DOHH2 (cell line): ENCODE results near the gene COPE.
"Not testable (repeated sequence)": the region's sequence is repeated elsewhere in the genome, so short reads cannot be mapped to it uniquely, and the experiment has no call there.

ENCODE experiments used
- H3F3A ChIP-seq: fragments of 200-600 bp; sonication (generic), shearing (Covaris generic); 2 replicates; pipeline ENCODE4 v1.6.0; 2016; ENCODE audit warnings: antibody characterized with exemption, mild to moderate bottlenecking; ENCODE audit not compliant: control insufficient read depth, insufficient read depth
- H3K27ac ChIP-seq: fragments of 200-600 bp; sonication (generic); 2 replicates; pipeline ENCODE4 v1.5.1; 2014; ENCODE audit warnings: low read depth, mild to moderate bottlenecking, low read length, moderate library complexity
- H3K27me3 ChIP-seq: fragments of 200-600 bp; sonication (generic); 2 replicates; pipeline ENCODE4 v1.6.1; 2014; ENCODE audit warnings: mild to moderate bottlenecking, low read length, mixed read lengths; ENCODE audit not compliant: control insufficient read depth
- H3K36me3 ChIP-seq: fragments of 200-600 bp; sonication (generic); 2 replicates; pipeline ENCODE4 v1.6.1; 2014; ENCODE audit warnings: mild to moderate bottlenecking, low read length, moderate library complexity, mixed read lengths; ENCODE audit not compliant: control insufficient read depth
- H3K4me1 ChIP-seq: fragments of 200-600 bp; sonication (generic); 2 replicates; pipeline ENCODE4 v1.6.1; 2014; ENCODE audit warnings: mild to moderate bottlenecking, low read length, mixed read lengths; ENCODE audit not compliant: control insufficient read depth
- H3K4me2 ChIP-seq: fragments of 200-600 bp; sonication (generic); 2 replicates; pipeline ENCODE4 v1.6.0; 2014; ENCODE audit warnings: mild to moderate bottlenecking, low read length, moderate library complexity
- H3K4me3 ChIP-seq: fragments of 200-600 bp; sonication (generic); 2 replicates; pipeline ENCODE4 v1.5.1; 2014; ENCODE audit warnings: mild to moderate bottlenecking, low read length, mixed read lengths
- H3K79me2 ChIP-seq: fragments of 200-600 bp; sonication (generic); 2 replicates; pipeline ENCODE4 v1.6.1; 2014; ENCODE audit warnings: mild to moderate bottlenecking, low read length, mixed read lengths; ENCODE audit not compliant: control insufficient read depth
- H3K9me2 ChIP-seq: fragments of 200-600 bp; sonication (generic); replicated peaks from 2 replicates; pipeline ENCODE4 v1.6.1; 2014; ENCODE audit warnings: mild to moderate bottlenecking, low read length, mixed read lengths; ENCODE audit not compliant: control insufficient read depth
- H3K9me3 ChIP-seq: fragments of 200-600 bp; sonication (generic); 2 replicates; pipeline ENCODE4 v1.6.1; 2014; ENCODE audit warnings: antibody characterized with exemption, low read length, mixed read lengths; ENCODE audit not compliant: control insufficient read depth, insufficient read depth
- H4K20me1 ChIP-seq: fragments of 200-600 bp; sonication (generic); 2 replicates; pipeline ENCODE4 v1.6.0; 2014; ENCODE audit warnings: low read depth, mild to moderate bottlenecking, antibody characterized with exemption, low read length, moderate library complexity; ENCODE audit not compliant: control insufficient read depth, insufficient read depth
- EZH2phosphoT487 ChIP-seq: fragments of 200-600 bp; sonication (generic); IDR thresholded peaks from 2 replicates; pipeline ENCODE4 v1.6.1; 2017; ENCODE audit warnings: borderline replicate concordance, mild to moderate bottlenecking, antibody characterized with exemption, low read length, moderate library complexity, mixed read lengths
- TF ChIP-seq, protein P1 (sequence below): fragments of 200-600 bp; sonication (generic); IDR thresholded peaks from one replicate; pipeline ENCODE4 v1.5.1; 2014; ENCODE audit warnings: antibody characterized with exemption, mild to moderate bottlenecking, low read depth, low read length; ENCODE audit not compliant: poor library complexity, severe bottlenecking

The COPE gene

DNA sequence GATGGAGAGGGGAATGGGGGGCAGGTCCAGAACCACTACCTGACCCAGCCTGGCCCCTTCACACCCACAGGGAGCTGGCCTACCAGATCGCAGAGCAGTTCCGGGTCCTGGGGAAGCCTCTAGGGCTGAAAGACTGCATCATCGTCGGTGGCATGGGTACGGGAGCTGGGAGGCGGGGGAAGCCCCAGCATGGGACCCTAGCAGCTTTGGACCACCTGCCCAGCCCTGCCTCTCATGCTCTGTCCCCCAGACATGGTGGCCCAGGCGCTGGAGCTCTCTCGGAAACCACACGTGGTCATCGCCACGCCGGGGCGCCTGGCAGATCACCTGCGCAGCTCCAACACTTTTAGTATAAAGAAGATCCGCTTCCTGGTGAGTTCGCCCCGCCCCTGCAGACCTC, 2.4 kb upstream of the COPE start:
- H3K36me3 ChIP-seq, result peaks cover 60% of the 10 kb centered on the region

DNA sequence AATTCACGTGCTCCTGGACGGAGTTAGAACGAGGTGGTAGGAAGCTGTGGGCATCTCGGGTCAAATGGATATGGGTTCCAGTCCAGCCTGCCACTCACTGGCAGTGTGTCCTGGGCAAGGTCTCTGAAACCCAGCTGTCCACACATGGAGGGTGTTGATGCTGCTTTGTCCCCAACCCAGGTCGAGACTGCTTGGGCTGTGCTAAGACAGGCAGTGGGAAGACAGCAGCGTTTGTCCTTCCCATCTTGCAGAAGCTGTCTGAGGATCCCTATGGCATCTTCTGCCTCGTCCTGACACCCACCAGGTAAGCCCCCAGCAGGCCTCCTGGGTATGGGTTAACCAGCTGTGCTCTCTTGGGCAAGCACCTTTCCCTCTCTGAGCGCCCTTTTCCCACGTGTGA, 1.2 kb upstream of the COPE start:
- TF ChIP-seq EZH2phosphoT487, result no peak
- TF ChIP-seq, protein P1, sequence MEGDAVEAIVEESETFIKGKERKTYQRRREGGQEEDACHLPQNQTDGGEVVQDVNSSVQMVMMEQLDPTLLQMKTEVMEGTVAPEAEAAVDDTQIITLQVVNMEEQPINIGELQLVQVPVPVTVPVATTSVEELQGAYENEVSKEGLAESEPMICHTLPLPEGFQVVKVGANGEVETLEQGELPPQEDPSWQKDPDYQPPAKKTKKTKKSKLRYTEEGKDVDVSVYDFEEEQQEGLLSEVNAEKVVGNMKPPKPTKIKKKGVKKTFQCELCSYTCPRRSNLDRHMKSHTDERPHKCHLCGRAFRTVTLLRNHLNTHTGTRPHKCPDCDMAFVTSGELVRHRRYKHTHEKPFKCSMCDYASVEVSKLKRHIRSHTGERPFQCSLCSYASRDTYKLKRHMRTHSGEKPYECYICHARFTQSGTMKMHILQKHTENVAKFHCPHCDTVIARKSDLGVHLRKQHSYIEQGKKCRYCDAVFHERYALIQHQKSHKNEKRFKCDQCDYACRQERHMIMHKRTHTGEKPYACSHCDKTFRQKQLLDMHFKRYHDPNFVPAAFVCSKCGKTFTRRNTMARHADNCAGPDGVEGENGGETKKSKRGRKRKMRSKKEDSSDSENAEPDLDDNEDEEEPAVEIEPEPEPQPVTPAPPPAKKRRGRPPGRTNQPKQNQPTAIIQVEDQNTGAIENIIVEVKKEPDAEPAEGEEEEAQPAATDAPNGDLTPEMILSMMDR, result no peak
- Histone ChIP-seq H3K36me3 (peaks cover 55% of the 10 kb centered on the region), H3K9me3 (no peaks in the 10 kb centered on the region), H3K27ac (no peak overlapping the region), H3K9me2 (no peaks in the 10 kb centered on the region), H3K4me3 (peak overlapping the region; percentile 98), H4K20me1 (0 out of 2 replicates have a peak, but pooled peaks cover 6% of the 10 kb centered on the region), H3K27me3 (no peaks in the 10 kb centered on the region), H3K4me2 (peak overlapping the region; percentile 90), H3K4me1 (peaks cover 17% of the 10 kb centered on the region), H3K79me2 (peaks cover 60% of the 10 kb centered on the region), H3F3A (no peaks in the 10 kb centered on the region)

More for the DNA sequence above, 2.4 kb upstream of the COPE start:
- Histone ChIP-seq H3K4me1 (peaks cover 12% of the 10 kb centered on the region), H3F3A (no peaks in the 10 kb centered on the region), H3K9me3 (no peaks in the 10 kb centered on the region), H3K27me3 (no peaks in the 10 kb centered on the region), H3K4me3 (no peak overlapping the region), H3K27ac (no peak overlapping the region), H3K4me2 (no peak overlapping the region), H3K79me2 (peaks cover 49% of the 10 kb centered on the region), H4K20me1 (0 out of 2 replicates have a peak, but pooled peaks cover 6% of the 10 kb centered on the region), H3K9me2 (no peaks in the 10 kb centered on the region)
- TF ChIP-seq, protein P1, result no peak
- no peak for TF ChIP-seq EZH2phosphoT487

DNA sequence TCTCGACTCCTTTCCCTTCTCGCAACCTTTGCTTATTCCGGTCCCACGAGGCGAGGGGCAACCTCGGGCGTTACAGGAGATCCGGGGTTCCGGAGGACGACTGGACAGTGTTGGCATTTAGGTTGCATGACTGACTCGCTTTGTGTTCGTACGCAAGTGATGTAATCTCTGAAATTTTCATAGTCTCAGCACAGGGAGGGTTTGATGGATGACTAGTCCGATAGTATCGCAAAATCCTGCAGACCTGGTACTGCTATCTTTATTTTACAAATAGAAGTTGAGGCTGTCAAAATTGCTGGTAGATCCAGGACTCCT, 670 bp upstream of the COPE start:
- H3K27ac ChIP-seq, result no peak overlapping the region
- no peaks in the 10 kb centered on the region for H3K9me3 ChIP-seq
- H3K36me3 ChIP-seq, result peaks cover 59% of the 10 kb centered on the region

DNA sequence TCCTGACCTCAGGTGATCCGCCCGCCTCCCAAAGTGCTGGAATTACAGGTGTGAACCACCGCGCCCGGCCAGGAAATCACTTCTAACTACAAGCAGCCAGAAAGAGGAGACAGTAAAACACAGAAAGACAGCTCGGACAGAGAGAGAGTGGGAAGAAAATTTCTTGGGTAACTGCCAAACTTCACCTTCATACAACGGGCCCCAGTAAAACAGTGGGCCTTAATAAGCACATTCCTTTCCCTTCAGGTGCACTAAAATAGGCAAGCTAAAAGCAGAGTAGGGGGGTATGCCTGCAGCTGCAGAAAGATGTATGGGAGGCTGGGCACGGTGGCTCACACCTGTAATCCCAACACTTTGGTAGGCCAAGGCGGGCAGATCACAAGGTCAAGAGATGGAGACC, 1.6 kb downstream of the COPE start:
- H3K4me3 ChIP-seq, result peak overlapping the region; percentile 98

More for the DNA sequence above, 670 bp upstream of the COPE start:
- no peaks in the 10 kb centered on the region for H3K27me3 ChIP-seq
- H3K4me3 ChIP-seq, result peak overlapping the region; percentile 98
- 0 out of 2 replicates have a peak, but pooled peaks cover 6% of the 10 kb centered on the region for H4K20me1 ChIP-seq
- TF ChIP-seq, protein P1, result no peak
- no peak for TF ChIP-seq EZH2phosphoT487
- peaks cover 66% of the 10 kb centered on the region for H3K79me2 ChIP-seq
- H3K9me2 ChIP-seq, result no peaks in the 10 kb centered on the region
- H3K4me2 ChIP-seq, result peak overlapping the region; percentile 90
- H3F3A ChIP-seq, result no peaks in the 10 kb centered on the region
- H3K4me1 ChIP-seq, result peaks cover 17% of the 10 kb centered on the region

More for the DNA sequence above, 1.6 kb downstream of the COPE start:
- not testable (repeated sequence) for H3K27ac ChIP-seq, H3K9me2 ChIP-seq, H3F3A ChIP-seq, H3K9me3 ChIP-seq, H3K27me3 ChIP-seq, H4K20me1 ChIP-seq
- Histone ChIP-seq H3K36me3 (peaks cover 59% of the 10 kb centered on the region), H3K79me2 (peaks cover 88% of the 10 kb centered on the region), H3K4me1 (peaks cover 17% of the 10 kb centered on the region), H3K4me2 (peak overlapping the region; percentile 81)
